OCI-LY1 (cell line): ENCODE measurements around the gene CBR3.
A peak's percentile ranks its signal among the peaks of the same experiment; 100 is the strongest.

Source experiments
- H2AFZ ChIP-seq: fragments of 200-600 bp; sonication (generic), shearing (Covaris generic); 2 replicates; pipeline ENCODE4 v1.6.0; 2014; ENCODE audit warnings: antibody characterized with exemption, mild to moderate bottlenecking, low read length
- H3F3A ChIP-seq: fragments of 200-600 bp; sonication (generic), shearing (Covaris generic); 2 replicates; pipeline ENCODE4 v1.6.0; 2014; ENCODE audit warnings: mild to moderate bottlenecking, antibody characterized with exemption, low read length, moderate library complexity; ENCODE audit not compliant: insufficient read depth
- H3K27ac ChIP-seq: fragments of 200-600 bp; sonication (generic); 2 replicates; pipeline ENCODE4 v1.5.1; 2014; ENCODE audit warnings: low read length, mixed run types, mild to moderate bottlenecking, low read depth; ENCODE audit not compliant: poor library complexity, severe bottlenecking
- H3K27me3 ChIP-seq: fragments of 200-600 bp; sonication (generic); 2 replicates; pipeline ENCODE4 v1.6.0; 2014; ENCODE audit warnings: antibody characterized with exemption, mild to moderate bottlenecking, low read length, moderate library complexity; ENCODE audit not compliant: insufficient read depth
- H3K36me3 ChIP-seq: fragments of 200-600 bp; sonication (generic); 2 replicates; pipeline ENCODE4 v1.6.1; 2014; ENCODE audit warnings: mild to moderate bottlenecking, antibody characterized with exemption, low read length, moderate library complexity, mixed read lengths; ENCODE audit not compliant: insufficient read depth
- H3K4me1 ChIP-seq: fragments of 200-600 bp; sonication (generic); 2 replicates; pipeline ENCODE4 v1.5.1; 2014; ENCODE audit warnings: mild to moderate bottlenecking, low read length, moderate library complexity; ENCODE audit not compliant: insufficient read depth, severe bottlenecking
- H3K4me2 ChIP-seq: fragments of 200-600 bp; sonication (generic), shearing (Covaris generic); 2 replicates; pipeline ENCODE4 v1.6.1; 2014; ENCODE audit warnings: low read length
- H3K4me3 ChIP-seq: fragments of 200-600 bp; sonication (generic); 2 replicates; pipeline ENCODE4 v1.5.1; 2014; ENCODE audit warnings: low read length, low read depth, mild to moderate bottlenecking, mixed read lengths; ENCODE audit not compliant: poor library complexity, severe bottlenecking
- H3K79me2 ChIP-seq: fragments of 200-600 bp; shearing (Covaris generic); 2 replicates; pipeline ENCODE4 v1.6.1; 2016; ENCODE audit warnings: mixed run types, low read length, mixed read lengths; ENCODE audit not compliant: insufficient read depth
- H3K9ac ChIP-seq: fragments of 200-600 bp; sonication (generic), shearing (Covaris generic); 2 replicates; pipeline ENCODE4 v1.6.1; 2014; ENCODE audit warnings: mild to moderate bottlenecking, low read length, mixed read lengths
- H3K9me2 ChIP-seq: fragments of 200-600 bp; sonication (generic), shearing (Covaris generic); 2 replicates; pipeline ENCODE4 v1.6.1; 2014; ENCODE audit warnings: low read depth, mild to moderate bottlenecking, low read length, mixed read lengths
- H3K9me3 ChIP-seq: fragments of 200-600 bp; shearing (Covaris generic); 2 replicates; pipeline ENCODE4 v1.6.1; 2014; ENCODE audit warnings: low read length, mixed read lengths
- H4K20me1 ChIP-seq: fragments of 200-600 bp; sonication (generic), shearing (Covaris generic); 2 replicates; pipeline ENCODE4 v1.6.0; 2016; ENCODE audit warnings: mild to moderate bottlenecking, low read length; ENCODE audit not compliant: insufficient read depth
- EZH2 ChIP-seq: fragments of 200-600 bp; sonication (generic), shearing (Covaris generic); IDR thresholded peaks from 2 replicates; pipeline ENCODE4 v1.8.0; 2017; ENCODE audit warnings: borderline replicate concordance, mixed run types, mild to moderate bottlenecking, antibody characterized with exemption, low read length, moderate library complexity, mixed read lengths
- TF ChIP-seq, protein P1 (sequence below): fragments of 200-600 bp; sonication (generic), shearing (Covaris generic); IDR thresholded peaks from 2 replicates; pipeline ENCODE4 v1.5.1; 2017; ENCODE audit warnings: mild to moderate bottlenecking, antibody characterized with exemption, low read length, moderate library complexity, mixed read lengths

CBR3 gene

DNA sequence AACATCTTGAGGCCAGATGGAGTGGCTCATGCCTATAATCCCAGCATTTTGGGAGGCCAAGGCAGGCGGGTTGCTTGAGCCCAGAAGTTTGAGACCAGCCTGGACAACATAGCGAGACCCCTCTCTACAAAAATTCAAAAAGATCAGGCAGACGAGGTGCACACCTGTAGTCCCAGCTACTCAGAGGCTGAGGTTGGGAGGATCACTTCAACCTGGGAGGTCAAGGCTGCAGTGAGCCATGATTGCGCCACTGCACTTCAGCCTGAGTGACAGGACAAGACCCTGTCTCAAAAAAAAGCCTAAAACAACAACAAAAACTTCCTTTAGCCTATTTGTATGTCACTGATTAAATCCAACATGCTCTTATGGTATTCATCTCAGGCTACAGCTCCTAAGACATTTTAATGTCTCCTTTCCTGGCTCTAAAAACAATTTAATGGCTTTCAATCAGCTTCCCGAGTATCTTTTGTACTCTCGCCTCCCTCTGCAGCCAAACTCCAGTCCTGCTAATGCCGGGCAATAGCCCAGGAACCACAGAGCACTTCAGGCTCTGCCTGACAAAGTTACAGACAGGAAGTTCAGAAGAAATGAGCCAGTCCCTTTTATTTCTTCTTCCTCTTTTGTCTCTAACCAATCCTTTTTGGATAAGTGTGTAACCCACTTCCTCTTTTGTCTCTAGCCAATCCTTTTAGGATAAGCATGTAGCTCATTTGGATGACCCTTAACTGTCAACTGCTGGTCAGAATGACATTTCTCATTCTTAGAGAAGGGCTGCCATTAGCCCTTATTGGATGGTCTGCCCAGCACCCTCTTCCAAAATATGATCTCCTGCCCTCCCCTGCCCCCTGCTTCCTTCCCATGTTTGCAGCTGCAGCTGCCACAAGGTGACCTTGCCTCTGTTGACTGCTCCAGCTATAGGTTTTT is 15.2 kb downstream of the CBR3 start:
- Histone ChIP-seq H3K4me3 (no peak overlapping the region), H3K4me1 (peaks cover 17% of the 10 kb centered on the region), H3K4me2 (peak overlapping the region; percentile 37; the same call in 1 of the 2 replicates), H3K9me3 (no peaks in the 10 kb centered on the region), H3K9ac (no peak overlapping the region; the same call in 1 of the 2 replicates), H3K36me3 (no peaks in the 10 kb centered on the region), H2AFZ (no peak overlapping the region), H3K79me2 (no peaks in the 10 kb centered on the region), H3F3A (no peaks in the 10 kb centered on the region), H4K20me1 (no peaks in the 10 kb centered on the region), H3K27ac (peak overlapping the region; percentile 57), H3K27me3 (no peaks in the 10 kb centered on the region), H3K9me2 (no peaks in the 10 kb centered on the region)
- TF ChIP-seq, protein P1, sequence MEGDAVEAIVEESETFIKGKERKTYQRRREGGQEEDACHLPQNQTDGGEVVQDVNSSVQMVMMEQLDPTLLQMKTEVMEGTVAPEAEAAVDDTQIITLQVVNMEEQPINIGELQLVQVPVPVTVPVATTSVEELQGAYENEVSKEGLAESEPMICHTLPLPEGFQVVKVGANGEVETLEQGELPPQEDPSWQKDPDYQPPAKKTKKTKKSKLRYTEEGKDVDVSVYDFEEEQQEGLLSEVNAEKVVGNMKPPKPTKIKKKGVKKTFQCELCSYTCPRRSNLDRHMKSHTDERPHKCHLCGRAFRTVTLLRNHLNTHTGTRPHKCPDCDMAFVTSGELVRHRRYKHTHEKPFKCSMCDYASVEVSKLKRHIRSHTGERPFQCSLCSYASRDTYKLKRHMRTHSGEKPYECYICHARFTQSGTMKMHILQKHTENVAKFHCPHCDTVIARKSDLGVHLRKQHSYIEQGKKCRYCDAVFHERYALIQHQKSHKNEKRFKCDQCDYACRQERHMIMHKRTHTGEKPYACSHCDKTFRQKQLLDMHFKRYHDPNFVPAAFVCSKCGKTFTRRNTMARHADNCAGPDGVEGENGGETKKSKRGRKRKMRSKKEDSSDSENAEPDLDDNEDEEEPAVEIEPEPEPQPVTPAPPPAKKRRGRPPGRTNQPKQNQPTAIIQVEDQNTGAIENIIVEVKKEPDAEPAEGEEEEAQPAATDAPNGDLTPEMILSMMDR, result no peak
- TF ChIP-seq EZH2, result no peak

DNA sequence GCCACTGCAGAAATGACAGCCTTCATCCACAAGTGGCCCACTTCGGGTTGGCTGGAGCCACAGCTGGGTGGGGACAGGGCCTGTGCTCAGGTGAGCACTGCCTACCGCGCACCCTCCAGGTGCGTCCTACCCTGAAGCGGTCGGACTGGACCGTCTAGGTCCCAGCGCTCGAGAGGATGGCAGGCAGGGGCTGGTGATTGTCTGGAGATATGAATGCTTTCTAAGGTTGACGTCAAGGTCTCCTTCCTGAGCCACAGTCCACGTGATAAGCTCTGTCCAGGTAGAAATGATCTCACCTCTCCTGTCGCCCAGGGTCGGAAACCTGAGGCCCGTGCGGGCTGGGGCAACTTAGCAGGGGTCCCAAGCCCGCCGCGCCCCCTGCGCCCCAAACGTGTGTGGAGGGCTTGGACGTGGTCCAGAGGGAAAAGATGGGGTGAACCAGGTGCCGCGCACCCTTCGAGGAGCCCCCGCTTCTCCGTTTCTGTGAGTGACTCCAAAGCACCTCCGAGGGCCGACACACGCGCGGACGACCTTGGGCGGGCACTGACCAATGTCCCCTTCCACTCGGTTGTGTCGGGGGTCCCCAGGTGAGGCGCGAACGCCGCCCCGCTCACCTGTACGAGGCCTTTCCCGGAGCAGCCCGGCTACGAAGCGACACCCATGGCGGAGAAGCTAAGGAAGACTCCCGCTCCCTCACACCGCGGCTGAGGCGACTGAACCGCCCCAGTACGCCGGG is 20.9 kb downstream of the CBR3 start:
- Histone ChIP-seq H3K27me3 (no peaks in the 10 kb centered on the region), H3K79me2 (no peaks in the 10 kb centered on the region), H3K4me3 (peak overlapping the region; percentile 57), H3K9ac (no peak overlapping the region; the same call in 1 of the 2 replicates), H3K27ac (no peak overlapping the region), H4K20me1 (no peaks in the 10 kb centered on the region), H2AFZ (no peak overlapping the region), H3K9me3 (no peaks in the 10 kb centered on the region), H3F3A (no peaks in the 10 kb centered on the region), H3K4me1 (peaks cover 19% of the 10 kb centered on the region), H3K4me2 (peak overlapping the region; percentile 60), H3K36me3 (no peaks in the 10 kb centered on the region), H3K9me2 (no peaks in the 10 kb centered on the region)
- TF ChIP-seq, protein P1, result no peak
- TF ChIP-seq EZH2, result no peak

DNA sequence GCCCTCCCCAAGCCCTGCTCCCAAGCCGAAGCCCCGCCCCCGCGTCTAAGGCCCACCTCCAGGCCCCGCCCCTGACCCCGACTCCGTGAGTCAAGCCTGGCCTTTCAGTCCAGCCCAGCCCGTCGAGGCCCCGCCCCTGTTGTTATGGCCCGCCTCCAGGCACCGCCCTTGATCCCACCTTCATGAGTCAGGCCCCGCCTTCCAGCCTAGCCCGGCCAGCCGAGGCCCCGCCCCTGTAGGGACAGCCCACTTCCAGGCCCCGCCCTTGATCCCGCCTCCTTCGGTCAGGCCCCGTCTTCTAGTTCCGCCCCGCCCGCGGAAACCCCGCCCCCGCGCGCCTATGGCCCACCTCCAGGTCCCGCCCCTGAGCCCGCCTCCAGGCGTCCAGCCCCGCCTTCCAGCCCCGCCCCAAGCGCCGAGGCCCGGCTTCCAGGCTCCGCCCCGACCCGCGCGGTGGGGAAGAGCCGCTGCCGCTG is 21.5 kb downstream of the CBR3 start:
- no peaks in the 10 kb centered on the region for H3K9me2 ChIP-seq
- no peaks in the 10 kb centered on the region for H3K9me3 ChIP-seq
- H3K27ac ChIP-seq, result no peak overlapping the region
- no peaks in the 10 kb centered on the region for H4K20me1 ChIP-seq
- no peaks in the 10 kb centered on the region for H3K27me3 ChIP-seq
- H3K4me2 ChIP-seq, result peak overlapping the region; percentile 86
- peaks cover 18% of the 10 kb centered on the region for H3K4me1 ChIP-seq
- no peaks in the 10 kb centered on the region for H3F3A ChIP-seq
- no peak for TF ChIP-seq EZH2
- TF ChIP-seq, protein P1, result no peak
- peak overlapping the region; percentile 60 for H3K9ac ChIP-seq
- no peak overlapping the region for H2AFZ ChIP-seq
- peak overlapping the region; percentile 67 for H3K4me3 ChIP-seq
- no peaks in the 10 kb centered on the region for H3K36me3 ChIP-seq
- no peaks in the 10 kb centered on the region for H3K79me2 ChIP-seq
